Endothelial cell (in vitro differentiated cells): ENCODE measurements around the gene FGR. TPM values are rescaled to one million over a fixed set of nuclear protein-coding genes. Genes with fewer than 3 reads are reported as not detected.

Experiments used
- DNase-seq: peaks from one replicate; pipeline ENCODE4 v3.0.0; 2021; ENCODE audit warnings: low spot score
- H3K27ac Mint-ChIP-seq: one replicate; pipeline ENCODE4 v1.8.0; 2021; ENCODE audit warnings: mixed read lengths, inconsistent platforms; ENCODE audit not compliant: unreplicated experiment
- H3K27me3 Mint-ChIP-seq: one replicate; pipeline ENCODE4 v1.8.0; 2021; ENCODE audit warnings: mild to moderate bottlenecking, moderate library complexity, mixed read lengths, inconsistent platforms; ENCODE audit not compliant: unreplicated experiment
- H3K36me3 Mint-ChIP-seq: one replicate; pipeline ENCODE4 v1.8.0; 2021; ENCODE audit warnings: mild to moderate bottlenecking, low read depth, mixed read lengths, inconsistent platforms; ENCODE audit not compliant: unreplicated experiment
- H3K4me1 Mint-ChIP-seq: one replicate; pipeline ENCODE4 v1.8.0; 2021; ENCODE audit warnings: mild to moderate bottlenecking, mixed read lengths, inconsistent platforms; ENCODE audit not compliant: unreplicated experiment
- H3K4me3 Mint-ChIP-seq: one replicate; pipeline ENCODE4 v1.8.0; 2021; ENCODE audit warnings: mild to moderate bottlenecking, mixed read lengths, inconsistent platforms; ENCODE audit not compliant: unreplicated experiment
- H3K9me3 Mint-ChIP-seq: one replicate; pipeline ENCODE4 v1.8.0; 2021; ENCODE audit warnings: mixed read lengths, inconsistent platforms; ENCODE audit not compliant: unreplicated experiment
- total RNA-seq: library from RNA; stranded (reverse); fragmentation: NEBNext Ultra II Directional; extraction: Animal tissue kit (Norgen Biotek cat#: 25700); gene quantifications from one replicate; pipeline ENCODE4 v1.2.1, GENCODE V29; 2021; ENCODE audit not compliant: unreplicated experiment
- TF ChIP-seq, protein P1 (sequence below): fragments of 200-600 bp; sonication (generic); IDR thresholded peaks from one replicate; pipeline ENCODE4 v1.5.0; 2021; ENCODE audit warnings: antibody characterized with exemption; ENCODE audit not compliant: unreplicated experiment

Gene FGR
- total RNA-seq, 1 donor from 2014 or later = 0.46 TPM

DNA sequence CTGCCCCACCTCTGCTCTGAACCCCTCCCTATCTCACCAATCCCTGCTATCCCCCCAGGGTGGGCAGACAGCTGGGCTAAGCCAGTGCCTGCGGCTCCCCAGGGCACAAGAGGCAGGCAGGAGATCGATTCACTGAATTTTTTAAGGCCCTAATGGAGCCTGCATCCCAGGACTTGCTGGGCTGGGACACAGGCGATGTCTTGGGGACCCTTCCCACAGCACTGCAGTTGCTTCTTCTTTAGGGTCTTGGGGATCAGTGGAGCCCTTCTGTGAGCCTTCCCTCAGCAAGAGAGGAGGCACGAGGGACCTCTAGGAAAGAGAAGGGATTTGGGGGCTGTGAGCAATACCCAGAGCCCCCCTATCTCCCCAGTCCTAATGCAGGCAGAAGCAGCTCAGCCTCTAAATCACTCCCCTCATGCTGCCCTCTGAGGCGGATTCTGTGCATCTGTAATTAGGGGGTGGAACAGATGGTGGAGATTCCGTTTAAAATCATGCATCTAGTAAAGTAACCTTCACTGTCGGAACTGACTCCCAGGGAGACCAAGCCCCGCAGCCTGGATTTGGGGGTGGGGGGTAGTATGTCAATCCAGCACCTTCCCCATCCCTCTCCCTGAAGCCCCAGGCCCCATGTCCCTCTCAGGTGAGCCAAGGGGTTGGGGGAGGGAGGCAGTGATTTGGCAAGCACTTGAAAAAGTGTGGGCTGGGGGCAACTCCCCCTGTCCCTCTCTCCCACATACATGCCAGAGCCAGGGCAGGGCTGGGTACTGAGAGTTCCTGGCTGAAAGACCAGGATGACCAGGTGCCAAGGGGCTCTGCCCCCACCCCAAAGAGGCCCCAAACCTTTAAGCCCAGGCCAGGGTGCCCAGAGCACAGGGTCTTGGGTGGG, 41.1 kb downstream of the FGR start:
- Mint-ChIP-seq H3K36me3 (peaks cover 4% of the 10 kb centered on the region), H3K4me1 (peaks cover 13% of the 10 kb centered on the region), H3K27me3 (peaks cover 2% of the 10 kb centered on the region), H3K9me3 (no peaks in the 10 kb centered on the region), H3K27ac (no peak overlapping the region), H3K4me3 (peak overlapping the region; percentile 47)
- no peak for DNase-seq
- TF ChIP-seq, protein P1, sequence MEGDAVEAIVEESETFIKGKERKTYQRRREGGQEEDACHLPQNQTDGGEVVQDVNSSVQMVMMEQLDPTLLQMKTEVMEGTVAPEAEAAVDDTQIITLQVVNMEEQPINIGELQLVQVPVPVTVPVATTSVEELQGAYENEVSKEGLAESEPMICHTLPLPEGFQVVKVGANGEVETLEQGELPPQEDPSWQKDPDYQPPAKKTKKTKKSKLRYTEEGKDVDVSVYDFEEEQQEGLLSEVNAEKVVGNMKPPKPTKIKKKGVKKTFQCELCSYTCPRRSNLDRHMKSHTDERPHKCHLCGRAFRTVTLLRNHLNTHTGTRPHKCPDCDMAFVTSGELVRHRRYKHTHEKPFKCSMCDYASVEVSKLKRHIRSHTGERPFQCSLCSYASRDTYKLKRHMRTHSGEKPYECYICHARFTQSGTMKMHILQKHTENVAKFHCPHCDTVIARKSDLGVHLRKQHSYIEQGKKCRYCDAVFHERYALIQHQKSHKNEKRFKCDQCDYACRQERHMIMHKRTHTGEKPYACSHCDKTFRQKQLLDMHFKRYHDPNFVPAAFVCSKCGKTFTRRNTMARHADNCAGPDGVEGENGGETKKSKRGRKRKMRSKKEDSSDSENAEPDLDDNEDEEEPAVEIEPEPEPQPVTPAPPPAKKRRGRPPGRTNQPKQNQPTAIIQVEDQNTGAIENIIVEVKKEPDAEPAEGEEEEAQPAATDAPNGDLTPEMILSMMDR = no peak

- peaks cover 4% of the 10 kb centered on the region for H3K36me3 Mint-ChIP-seq
- H3K27me3 Mint-ChIP-seq = no peaks in the 10 kb centered on the region
- no peak for DNase-seq
- H3K27ac Mint-ChIP-seq = no peak overlapping the region
- peak overlapping the region; percentile 47 for H3K4me3 Mint-ChIP-seq
- peaks cover 8% of the 10 kb centered on the region for H3K4me1 Mint-ChIP-seq
- TF ChIP-seq, protein P1 = no peak
- H3K9me3 Mint-ChIP-seq = no peaks in the 10 kb centered on the region
Measured at GRCh38 chr1:27592931-27593677, 41.9 kb downstream of the FGR start.

- H3K4me1 Mint-ChIP-seq = peaks cover 4% of the 10 kb centered on the region
- no peak overlapping the region for H3K4me3 Mint-ChIP-seq
- H3K9me3 Mint-ChIP-seq = no peaks in the 10 kb centered on the region
- no peaks in the 10 kb centered on the region for H3K36me3 Mint-ChIP-seq
- H3K27me3 Mint-ChIP-seq = no peaks in the 10 kb centered on the region
- H3K27ac Mint-ChIP-seq = no peak overlapping the region
- TF ChIP-seq, protein P1 = no peak
- no peak for DNase-seq
Measured at GRCh38 chr1:27592232-27592930, 42.6 kb downstream of the FGR start.

GRCh38 chr1:27591622-27592021, 43.4 kb downstream of the FGR start:
- H3K27ac Mint-ChIP-seq = no peak overlapping the region
- no peaks in the 10 kb centered on the region for H3K36me3 Mint-ChIP-seq
- no peaks in the 10 kb centered on the region for H3K9me3 Mint-ChIP-seq
- TF ChIP-seq, protein P1 = no peak
- H3K27me3 Mint-ChIP-seq = no peaks in the 10 kb centered on the region
- DNase-seq = no peak
- no peak overlapping the region for H3K4me3 Mint-ChIP-seq
- peaks cover 4% of the 10 kb centered on the region for H3K4me1 Mint-ChIP-seq
